ENCODE data around the gene CYP27C1.

GRCh38 chr2:127177617-127178263 lies 42.4 kb downstream of the CYP27C1 start:
- no peak for TF ChIP-seq SP1 (IDR thresholded peaks at IDR 0.05; ENCODE audit: low read depth)
- no peak for TF ChIP-seq CTCF (IDR thresholded peaks at IDR 0.05 in 2 of 3, conservative IDR thresholded peaks at IDR 0.05 in 1 of 3; ENCODE audit: borderline replicate concordance in 1 of 3, insufficient read depth in 1 of 3, low read depth in 2 of 3, low read length in 2 of 3)
- TF ChIP-seq POLR2AphosphoS5 (IDR thresholded peaks at IDR 0.05; ENCODE audit: low read depth, low read length), result no peak
- TF ChIP-seq EZH2 (IDR thresholded peaks at IDR 0.05), result no peak
- TF ChIP-seq POLR2A (IDR thresholded peaks at IDR 0.05; ENCODE audit: borderline replicate concordance, extremely low read depth, insufficient read depth, insufficient read length), result no peak
- TF ChIP-seq SRF (IDR thresholded peaks at IDR 0.05; ENCODE audit: low read depth), result no peak
